DMS79 (cell line): ENCODE measurements around the gene HLA-F.

Source experiments
- DNase-seq: peaks from one replicate; lab custom pipeline; 2025; lab: John Stamatoyannopoulos, UW

The HLA-F gene

GRCh38 chr6:29763491-29764289 lies 40.5 kb downstream of the HLA-F start:
- DNase-seq: no peak

DNA sequence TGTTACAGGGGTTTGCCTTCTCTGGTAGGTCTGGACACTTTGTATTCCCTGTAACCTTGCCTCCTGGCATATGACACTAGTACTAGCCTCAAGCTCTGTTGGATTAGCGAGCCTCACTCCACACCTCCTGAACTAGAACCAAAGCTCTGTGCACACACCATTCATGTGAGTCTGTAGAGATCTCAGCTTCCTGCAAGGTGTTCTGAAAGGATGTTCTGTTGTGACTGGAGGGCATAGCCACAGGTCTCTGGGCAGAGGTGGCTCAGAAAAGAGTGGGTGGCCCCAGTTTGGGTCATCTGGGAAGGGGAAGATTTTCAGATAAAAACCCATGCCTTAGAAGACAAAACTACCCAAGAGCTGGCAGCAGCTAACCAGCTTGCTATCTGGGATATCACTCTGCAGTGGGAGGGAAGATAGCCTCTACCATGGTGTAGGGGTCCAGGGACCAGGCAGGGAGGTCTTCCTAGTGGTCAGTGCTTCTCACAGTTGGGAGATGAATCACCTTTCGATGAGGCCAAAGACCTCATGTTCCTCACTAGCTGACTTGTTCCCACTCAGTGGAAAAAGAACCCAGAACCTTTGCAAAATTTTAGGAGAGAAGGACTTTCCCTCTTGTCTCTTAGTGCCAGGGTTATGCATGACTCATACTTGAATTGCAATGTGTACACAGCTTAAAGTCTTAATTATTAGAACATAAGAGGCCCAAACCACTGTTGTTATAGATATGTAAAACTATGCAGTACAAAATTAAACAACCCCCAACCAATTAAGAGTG lies 41.4 kb downstream of the HLA-F start:
- no peak for DNase-seq

DNA sequence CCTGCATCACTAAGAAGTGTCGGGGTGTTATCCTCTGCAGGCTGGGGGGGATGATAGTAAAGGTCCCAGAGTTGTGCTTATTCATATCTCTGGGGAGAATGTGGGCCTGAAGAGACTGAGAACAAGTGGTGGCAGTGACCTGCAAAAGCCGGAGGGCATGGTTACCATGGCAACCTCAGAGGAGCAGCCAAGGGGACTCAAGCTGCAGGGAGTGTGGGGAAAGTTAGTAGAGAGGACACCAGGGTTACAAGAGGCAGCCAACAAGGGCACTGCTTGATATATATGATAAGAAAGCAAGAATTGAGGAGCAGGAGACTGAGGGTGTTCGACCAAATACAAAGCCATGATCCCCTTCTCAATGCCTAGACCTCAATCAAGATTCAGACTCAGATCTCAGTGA lies 46.1 kb downstream of the HLA-F start:
- DNase-seq: no peak

DNA sequence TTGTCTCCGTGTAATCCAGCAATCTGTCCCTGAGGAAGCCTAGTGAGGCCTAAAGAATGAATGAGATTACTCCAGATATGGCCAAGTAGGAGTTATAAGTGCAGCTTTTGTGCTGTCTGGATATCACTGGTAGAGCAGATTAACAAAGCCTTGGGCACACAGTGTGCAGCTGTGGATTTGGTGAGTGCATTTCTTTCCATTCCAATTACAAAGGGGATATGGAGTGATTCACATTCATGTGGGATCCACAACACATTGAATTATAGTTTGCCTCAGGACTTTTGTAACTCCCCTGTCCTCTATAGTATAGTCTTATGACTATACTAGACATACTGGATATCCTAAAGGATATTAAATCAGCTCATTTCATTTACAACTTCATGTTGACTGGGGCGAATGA lies 47.1 kb downstream of the HLA-F start:
- no peak for DNase-seq

DNA sequence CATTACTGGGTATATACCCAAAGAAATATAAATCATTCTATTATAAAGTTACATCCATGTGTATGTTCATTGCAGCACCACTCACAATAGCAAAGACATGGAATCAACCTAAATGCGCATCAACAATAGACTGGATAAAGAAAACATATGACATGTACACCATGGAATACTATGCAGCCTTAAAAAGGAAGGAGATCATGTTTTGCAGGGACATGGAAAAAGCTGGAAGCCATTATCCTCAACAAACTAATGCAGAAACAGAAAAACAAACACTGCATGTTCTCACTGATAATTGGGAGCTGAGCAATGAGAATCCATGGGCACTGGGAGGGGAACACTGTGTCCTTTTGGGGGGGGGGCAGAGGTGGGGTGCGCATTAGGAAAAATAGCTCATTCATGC lies 53.5 kb downstream of the HLA-F start:
- no peak for DNase-seq
